Ovary (tissue), 3 donors: ENCODE measurements around the gene ELANE.

Source experiments
- CTCF ChIP-seq, 3 donors: fragments of 450-650 bp in 2 of 3; fragments of 200-600 bp in 1 of 3; IDR thresholded peaks; one replicate each; pipeline versions ENCODE4 v1.5.1 to v1.8.0; 2016 to 2022; ENCODE audit warnings: antibody characterized with exemption in 3 of 3, mild to moderate bottlenecking in 1 of 3
- POLR2A ChIP-seq: fragments of 450-650 bp; IDR thresholded peaks from one replicate; pipeline ENCODE4 v1.6.1; 2017; ENCODE audit warnings: antibody characterized with exemption, mild to moderate bottlenecking, moderate library complexity
- donor health status: DM: no; HTN: no; CAD: no.

DNA sequence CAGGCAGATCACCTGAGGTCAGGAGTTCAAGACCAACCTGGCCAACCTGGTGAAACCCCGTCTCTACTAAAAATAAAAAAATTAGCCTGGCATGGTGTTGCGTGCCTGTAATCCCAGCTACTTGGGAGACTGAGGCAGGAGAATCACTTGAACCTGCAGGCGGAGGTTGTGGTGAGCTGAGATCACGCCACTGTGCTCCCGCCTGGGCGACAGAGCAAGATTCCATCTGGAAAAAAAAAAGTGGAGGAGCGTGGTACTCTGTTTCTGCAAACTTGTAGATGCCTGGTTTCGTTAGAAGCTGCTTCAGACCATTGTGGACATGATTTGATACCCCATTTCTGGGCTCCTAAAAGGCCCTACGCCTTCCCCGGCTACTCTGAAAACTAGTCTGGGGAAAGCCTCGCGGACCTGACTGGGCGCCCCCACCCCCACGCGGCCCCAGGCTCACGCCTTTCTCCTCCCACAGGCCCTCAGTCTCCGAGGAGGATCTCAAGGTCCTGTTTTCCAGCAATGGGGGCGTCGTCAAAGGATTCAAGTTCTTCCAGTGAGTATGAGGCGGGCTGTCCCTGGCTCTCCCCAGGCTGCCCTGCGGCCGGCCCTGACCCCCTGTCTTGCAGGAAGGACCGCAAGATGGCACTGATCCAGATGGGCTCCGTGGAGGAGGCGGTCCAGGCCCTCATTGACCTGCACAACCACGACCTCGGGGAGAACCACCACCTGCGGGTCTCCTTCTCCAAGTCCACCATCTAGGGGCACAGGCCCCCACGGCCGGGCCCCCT lies 41.8 kb upstream of the ELANE start:
- TF ChIP-seq POLR2A (no peak), CTCF (IDR thresholded peaks at IDR 0.05) (no peak)
